Fibroblast of peridontal ligament (primary cell): Measurements from ENCODE around the gene PAK1.
"Not testable (repeated sequence)": the region's sequence is repeated elsewhere in the genome, so short reads cannot be mapped to it uniquely, and the experiment has no call there.

Experiments
- DNase-seq: peaks from one replicate; pipeline ENCODE4 v3.0.0-alpha.2; 2010; ENCODE audit errors: extremely low read depth

PAK1 gene

DNA sequence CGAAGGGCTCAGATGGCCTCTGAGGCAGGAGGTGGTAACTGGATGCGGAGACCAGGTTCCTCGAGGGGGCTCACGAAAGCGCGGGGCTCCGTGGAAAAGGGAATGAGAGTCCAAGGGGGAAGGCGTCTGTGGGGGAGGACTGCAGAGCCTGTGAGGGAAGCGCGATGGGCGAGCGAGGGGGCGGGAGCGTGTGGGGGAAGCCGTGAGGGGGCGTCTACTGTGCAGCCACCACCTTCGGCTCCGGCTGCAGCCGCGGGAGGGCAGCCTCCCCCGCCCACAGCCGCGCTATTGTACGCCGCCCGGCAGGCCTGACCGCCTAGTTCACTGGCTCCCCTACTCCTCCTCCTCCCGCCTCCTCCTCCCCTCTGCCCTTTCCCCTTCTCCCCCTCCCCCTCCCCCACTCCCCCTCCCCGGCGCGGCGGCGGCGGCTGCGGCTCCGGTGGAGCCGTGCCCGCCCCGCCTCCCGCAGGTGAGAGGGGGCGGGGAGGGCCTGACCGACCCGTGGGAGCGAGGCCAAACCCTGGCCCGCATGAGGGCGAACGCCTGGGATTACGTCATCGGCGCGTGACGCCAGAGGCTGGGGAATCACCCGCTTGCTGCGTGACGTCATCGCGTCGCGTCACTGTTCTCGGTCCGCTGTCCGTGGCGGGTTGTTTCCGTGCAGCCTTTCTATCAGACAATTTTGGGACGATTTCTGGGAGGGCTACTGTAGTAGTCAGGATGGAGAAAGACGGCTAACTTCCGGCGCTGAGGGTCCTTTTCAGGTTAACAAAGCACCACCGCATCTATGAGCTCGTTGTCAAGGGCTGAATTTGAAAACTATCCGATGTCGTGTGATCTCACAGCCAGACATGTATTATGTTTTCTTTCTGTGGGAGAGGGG is at the start of gene PAK1:
TSS of gene PAK1 (minus strand) at position 294 of the 883 bp plus-strand sequence. CDS start 81,574 bp downstream, outside the sequence.
- peak; percentile 80 for DNase-seq

DNA sequence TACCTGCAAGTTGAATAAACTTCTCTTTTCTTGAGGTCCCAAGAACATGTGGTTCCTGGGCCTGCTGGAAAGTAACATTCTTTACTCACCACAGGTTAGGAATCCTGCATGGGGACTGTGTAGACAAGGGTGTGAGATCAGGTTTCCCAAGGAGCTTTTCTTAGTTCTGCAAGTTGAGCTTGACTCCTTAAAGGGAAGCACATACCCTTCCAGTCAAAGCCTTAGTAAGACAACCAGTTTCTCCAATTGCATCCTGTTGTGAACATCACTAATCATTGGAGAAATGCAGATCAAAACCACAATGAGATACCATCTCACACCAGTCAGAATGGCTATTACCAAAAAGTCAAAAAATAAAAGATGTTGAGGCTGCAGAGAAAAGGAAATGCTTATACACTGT is 48.3 kb upstream of the PAK1 start:
- peak; percentile 8 for DNase-seq

DNA sequence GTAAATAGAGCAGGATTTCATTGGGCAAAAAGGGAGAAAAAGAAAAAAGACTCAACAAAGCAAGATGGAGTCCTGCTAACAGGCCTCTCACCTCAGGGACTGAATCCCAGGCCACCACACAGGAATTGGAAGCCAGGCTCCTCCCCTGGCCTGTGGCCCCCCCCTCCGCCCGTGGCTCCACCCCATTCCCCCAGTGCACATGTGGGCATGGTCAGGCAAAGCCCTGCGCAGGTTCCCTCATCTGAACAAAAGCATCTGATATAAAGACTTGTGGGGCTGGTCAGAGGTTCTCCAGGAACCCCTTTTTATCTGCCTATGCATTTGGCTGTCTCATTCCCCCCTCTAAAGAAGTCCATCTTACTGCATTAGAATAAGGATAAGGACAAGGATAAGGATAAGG is 46.0 kb upstream of the PAK1 start:
- DNase-seq: no peak

DNA sequence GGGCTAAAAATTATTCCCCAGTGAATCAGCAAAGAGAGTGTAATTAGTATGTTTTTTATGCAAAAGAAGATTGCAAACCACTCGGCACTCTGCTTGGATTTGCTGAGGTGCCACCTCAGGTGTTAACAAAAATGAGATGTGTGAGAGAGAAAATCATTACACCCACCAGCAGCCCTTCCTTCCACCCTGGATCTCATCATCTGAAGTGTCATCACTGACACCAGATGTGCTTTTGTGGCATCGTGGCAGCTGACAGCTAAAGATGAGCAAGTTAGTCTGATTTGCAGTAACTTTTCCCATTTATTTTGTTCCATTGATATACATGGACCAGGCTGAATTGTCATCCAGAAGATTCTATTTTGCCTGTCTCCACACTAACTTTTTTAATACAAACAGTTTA is 44.6 kb upstream of the PAK1 start:
- no peak for DNase-seq

DNA sequence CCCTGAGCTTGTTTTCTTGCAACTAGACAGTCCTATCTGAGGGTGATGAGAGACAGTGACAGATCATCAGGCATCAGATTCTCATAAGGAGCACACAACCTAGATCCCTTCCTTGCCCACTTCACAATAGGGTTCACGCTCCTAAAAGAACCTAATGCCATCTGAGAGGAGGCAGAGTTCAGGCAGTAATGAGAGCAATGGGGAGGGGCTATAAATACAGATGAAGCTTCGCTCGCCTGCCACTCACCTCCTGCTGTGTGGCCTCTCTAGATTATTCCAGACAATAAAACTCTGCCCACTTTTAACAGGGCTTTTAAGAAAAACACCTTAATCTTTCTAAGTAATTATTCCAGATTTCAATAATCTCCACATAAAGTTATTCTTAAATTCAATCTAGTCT is 43.9 kb upstream of the PAK1 start:
- DNase-seq: no peak

DNA sequence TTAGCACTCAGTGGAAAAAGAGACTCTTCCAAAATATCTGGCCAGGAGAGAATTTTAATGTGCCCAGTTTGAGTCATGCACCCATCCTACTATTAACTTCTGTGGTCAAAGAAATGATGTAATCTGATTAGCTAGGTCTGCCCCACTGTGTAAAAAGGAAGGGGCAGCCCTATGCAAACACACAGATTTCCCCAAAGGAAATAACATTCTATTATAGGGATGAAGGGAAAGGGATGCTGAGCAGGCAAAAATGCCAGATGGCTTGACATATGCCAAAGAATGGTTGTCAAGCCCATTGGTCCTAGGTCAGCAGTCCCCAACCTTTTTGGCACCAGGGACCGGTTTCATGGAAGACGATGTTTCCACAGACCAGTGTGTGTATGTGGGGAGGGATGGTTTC is 43.3 kb upstream of the PAK1 start:
- peak; percentile 3 for DNase-seq

DNA sequence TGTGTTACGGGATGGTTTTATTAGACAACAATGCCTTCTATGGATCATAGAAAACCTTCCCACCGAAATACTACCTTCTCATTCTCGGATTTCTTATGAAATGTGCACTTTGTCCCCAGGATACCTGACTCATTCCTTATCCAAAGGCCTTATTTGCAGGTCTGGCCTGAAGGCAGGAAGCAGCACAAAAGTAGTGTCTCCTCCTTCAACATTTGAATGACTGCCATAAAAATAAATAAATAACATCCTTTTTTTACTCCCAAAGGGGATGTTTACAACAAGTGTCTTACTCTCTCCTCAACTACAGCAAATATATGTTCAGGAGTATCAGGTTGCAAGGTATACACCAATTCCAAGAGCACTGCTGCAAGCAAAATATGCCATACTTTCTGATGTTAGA is 41.6 kb upstream of the PAK1 start:
- DNase-seq: no peak

DNA sequence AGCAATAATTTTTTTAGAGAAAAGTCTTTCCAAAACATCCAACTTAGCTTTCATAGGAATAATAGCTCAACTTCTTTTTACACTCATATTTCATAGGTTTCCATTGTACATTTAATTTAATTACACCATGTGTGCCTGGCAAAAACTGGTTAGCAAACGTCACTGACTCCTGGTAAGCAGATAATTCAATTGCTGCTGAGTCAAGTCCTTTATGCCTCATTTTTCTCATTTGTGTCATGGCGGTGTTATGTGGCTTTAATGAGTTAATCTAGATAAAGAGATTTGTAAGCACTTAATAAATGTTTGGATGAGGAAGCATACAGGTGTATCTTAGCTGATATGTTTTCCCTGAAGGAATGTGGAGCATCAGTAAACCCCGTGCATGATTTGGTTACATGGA is 41.2 kb upstream of the PAK1 start:
- no peak for DNase-seq

DNA sequence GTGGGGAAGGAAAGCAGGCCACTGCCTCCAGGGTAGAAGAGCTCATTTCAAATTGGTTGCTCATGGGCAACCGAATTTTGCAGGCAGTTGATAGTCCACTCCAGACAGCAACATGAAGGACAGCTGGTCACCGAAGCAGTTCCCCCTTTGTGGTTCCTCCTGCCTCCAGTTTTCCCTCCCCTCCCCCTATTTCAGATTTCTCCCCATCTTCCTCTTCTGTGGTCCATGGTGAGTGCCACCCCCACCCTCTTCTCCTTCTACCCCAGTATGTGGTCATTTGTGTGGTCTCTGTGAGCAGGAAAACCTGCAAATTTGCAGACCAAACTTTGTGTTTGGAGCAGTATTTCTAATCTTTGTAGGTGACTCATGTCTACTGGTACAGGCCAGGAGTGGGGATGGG is 38.2 kb upstream of the PAK1 start:
- DNase-seq: no peak

DNA sequence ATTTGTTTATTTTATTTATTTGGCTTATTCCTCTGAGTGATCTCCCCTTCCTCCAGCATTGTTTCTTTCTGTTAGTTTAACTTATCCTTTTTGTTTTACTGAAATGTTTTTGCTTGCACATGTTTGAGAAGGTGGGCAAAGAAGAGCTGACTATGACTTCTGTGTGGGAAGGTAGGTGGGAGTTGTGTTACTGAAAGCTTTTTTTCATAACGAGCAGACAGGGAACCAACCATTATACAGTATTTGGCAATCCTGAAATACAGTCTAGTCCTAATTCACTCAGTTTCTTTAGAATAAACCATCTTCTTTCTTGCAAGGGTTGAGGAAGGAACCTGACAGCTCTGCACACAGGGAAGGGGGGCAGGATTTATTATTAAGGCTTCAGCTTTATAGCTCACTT is 37.0 kb upstream of the PAK1 start:
- DNase-seq: no peak

DNA sequence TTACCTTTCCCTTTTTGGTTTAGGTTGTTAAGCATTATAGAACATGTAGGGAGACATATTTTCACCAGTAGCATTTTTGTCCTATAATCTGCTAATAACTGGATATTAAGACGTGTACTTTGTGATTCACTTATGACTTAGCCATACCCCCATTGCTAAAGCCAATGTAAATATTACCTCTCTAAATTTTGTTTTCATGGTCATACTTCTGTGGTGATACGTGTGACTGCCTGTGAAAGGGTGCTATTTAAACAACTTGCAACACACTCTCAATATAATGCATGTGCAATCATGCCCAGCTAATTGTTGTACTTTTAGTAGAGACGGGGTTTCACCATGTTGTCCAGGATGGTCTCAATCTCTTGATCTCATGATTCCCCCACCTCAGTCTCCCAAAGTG is 36.2 kb upstream of the PAK1 start:
- DNase-seq: no peak

DNA sequence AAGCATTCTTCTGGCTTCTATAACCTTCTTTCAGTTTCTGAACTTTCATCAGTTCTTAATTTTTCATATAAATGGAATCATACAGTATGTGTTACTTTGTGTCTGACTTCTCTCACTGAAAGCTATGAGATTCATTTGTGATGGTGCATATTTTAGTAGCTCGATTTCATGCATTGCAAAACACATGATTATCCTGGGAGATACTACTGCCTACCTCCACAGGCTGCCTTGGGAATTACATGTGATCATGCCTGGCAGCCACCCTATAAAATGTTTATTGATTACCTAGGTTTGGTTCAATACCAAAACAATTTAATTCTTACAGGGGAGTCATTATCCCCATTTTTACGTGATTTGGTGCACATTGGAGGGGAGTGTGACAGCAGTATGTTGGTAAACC is 34.1 kb upstream of the PAK1 start:
- no peak for DNase-seq

DNA sequence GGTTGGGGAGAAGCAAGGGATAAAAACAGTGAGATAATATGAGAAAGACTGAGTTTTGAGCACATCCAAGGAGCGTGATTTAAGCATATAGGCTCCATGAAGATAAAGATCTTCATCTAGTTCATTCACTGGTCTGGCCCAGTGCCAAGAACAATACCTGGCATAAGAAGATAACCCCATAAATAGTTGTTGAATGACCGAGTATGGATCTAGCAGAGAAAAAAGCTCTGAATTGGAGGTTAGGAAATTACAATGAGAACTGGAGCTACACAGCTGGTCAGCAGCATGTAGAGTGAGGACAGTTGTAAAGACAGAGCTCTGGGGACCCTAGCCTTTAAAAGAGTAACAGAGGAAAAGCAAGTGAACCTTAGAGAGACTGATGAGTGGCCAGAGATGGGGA is 33.0 kb upstream of the PAK1 start:
- no peak for DNase-seq

DNA sequence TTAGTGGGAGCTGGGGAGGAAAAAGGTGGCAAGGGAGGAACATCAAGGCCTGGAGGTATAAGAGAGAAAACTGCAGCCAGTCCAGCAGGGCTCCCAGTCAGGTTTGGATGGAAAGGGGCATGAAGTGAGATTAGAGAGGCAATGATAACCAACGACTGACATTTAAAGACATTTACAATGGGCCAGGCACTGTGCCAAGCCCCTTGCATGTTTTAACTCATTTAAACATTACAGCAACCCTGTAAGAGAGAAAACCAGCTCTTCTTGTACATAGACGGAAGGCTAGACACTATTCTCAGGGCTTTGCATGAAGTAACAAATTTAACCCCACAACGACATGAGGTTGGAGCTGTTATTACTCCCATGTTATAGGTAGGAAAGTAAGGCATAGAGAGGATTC is 32.1 kb upstream of the PAK1 start:
- DNase-seq: no peak

DNA sequence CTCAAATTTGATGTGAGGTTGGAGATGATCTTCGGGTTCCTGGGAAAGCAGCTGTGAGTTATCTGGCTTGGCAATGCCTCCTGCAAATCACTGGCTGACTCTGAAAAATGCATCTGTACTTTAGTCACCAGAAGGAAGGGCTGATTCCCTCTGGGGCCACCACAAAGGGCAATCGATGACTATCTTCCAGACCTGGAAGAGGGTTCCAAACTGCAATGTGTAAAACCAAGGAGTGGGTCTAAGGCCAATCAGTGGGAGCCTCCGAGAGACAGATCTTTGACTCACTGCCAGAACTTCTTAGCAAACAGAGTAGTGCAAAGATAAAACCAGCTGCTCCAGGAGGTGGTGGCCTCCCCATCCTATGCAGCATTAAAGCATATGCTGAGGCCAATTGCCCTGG is 29.1 kb upstream of the PAK1 start:
- DNase-seq: peak; percentile 23

DNA sequence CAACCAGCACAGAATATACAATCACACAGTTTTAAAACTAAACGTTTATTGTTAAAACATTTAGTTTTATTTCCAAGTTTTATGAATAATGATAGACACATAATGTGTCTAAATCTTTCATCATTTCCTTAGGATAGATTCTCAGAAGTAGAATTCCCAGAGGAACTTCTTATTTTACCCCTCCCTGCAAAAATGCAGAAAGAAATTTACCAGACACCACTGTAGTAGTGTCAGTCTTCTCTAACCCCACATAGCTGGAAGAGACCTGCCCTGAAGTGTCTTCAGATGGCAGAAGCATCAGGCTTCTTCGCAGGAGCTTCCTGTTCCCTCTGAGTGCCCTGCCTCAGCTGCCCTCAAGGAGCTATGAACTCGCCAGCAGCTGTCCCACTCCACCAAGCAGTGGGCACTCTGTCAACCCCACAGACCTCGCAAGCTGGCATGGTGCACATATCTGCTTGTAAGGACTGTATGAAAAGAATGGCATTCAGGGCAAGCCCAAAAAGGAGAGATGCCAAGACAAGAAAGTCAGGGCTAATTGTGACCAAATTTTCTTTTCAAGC is 28.5 kb upstream of the PAK1 start:
- peak; percentile 5 for DNase-seq

DNA sequence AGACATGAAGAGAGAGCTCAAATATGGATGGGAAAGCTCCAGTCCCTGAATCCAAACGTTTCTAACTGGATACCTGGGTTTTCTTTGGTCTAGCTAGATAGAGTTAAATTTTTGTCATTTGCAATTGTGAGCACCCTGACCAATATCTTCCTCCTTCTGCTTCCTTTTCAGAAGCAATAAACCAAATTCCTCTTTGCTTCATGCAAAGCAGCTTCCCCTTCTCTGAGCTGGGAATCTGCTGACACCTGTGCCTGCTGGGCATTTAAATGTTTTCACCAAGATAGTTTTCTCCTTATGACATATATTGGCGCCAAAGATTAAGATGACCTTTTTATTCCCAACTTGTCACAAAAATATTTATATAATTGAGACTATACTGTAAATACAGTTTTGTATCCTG is 27.9 kb upstream of the PAK1 start:
- no peak for DNase-seq

DNA sequence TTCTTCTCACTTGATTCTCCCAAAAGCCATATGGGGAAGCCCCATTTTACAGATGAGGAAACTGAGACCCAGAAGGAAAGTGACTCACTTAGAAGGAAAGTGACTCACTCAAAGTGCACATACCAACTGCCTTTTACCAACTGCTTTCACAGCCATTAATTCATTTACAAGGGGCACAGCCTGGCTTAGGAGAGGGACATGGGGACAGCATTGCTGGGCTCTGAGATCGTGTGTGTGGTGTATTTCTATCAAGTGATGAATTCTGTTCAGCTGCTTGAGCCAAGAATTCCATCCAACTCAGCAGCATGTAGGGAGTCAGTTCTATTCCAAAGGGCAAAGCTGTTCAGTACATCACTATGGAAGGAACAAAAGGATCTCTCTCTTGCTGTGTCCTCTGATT is 23.5 kb upstream of the PAK1 start:
- DNase-seq: peak; percentile 13

DNA sequence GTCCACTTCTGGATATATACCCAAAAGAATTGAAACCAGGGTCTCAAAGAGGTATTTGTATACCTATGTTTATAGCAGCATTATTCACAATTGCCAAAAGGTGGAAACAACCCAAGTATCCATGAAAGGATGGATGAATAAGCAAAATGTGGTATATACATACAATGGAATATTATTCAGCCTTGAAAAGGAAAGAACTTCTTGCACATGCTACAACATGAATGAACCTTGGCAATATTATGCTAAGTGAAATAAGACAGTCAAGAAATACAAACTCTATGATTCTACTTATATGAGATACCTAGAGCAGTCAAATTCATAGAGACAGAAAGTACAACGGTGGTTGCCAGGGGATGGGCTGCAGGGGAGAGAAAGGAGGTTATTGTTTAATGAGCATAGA is 21.6 kb upstream of the PAK1 start:
- no peak for DNase-seq

DNA sequence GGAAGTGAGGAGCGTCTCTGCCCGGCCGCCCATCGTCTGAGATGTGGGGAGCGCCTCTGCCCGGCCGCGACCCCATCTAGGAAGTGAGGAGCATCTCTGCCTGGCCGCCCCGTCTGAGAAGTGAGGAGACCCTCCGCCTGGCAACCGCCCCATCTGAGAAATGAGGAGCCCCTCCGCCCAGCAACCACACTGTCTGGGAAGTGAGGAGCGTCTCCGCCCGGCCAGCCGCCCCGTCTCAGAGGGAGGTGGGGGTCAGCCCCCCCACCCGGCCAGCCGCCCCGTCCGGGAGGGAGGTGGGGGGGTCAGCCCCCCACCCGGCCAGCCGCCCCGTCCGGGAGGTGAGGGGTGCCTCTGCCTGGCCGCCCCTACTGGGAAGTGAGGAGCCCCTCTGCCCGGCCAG is 16.1 kb upstream of the PAK1 start:
- not testable (repeated sequence) for DNase-seq

DNA sequence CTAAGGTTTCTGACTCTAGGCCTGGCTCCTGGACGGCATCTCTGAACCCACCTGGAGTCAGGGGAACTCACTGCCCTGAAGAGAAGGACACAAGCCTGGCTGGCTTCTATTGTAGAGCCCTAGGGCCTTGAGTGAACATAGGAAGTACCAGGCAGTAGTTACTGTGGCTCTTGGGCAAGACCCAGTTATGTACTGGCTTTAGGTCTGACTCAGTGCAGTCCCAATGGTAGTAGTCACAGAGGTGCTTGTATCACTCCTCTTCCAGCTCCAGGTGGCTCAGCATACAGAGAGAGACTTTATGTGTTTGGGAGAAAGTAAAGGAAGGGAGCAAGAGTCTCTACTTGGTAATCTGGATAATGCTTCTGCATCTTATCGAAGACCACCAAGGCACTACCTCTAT is 13.9 kb upstream of the PAK1 start:
- DNase-seq: no peak

DNA sequence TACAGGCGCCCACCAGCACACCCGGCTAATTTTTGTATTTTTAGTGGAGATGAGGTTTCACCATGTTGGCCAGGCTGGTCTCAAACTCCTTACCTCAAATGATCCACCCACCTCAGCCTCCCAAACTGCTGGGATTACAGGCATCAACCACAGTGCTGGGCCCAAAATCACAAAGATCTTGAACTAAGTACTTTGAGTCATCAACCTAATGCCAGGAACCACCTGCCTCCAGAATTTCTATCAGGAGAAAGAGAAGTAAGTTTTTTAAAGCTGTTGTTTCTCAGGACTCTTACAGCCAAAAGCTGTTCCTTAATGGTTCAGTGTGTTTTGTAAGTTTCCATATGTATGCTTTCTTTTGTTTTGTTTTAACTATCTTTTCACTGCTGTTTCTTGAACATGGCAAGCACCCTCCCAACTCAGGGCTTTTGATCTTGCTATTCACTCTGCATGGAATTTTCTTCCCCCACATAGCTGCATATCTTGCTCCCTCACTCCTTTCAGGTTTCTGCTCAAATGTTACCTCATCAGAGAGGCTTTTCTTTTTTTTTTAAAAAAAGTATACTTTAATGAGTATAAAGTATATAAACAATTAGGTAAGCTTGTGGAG is 6.0 kb upstream of the PAK1 start:
- no peak for DNase-seq

DNA sequence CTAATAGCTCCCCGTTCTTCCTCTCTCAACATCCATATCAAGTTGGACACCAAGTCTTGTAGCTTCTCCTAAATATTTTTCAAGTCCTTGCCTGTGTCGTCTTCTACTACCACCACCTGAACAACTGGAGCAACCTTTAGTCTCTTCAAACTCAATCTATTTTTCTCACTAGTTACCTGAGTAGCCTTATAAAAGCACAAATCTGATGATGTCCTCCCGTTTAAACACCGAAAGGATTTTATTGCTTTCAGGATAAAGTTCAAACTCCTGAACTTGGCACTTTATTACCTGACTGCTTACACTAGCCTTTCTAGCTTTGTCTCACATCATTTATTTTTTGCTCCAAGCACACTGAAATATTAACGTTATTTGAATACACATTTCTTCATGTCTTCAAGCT is 1.3 kb upstream of the PAK1 start:
- no peak for DNase-seq
